Measurements from ENCODE around the gene SAP30L.

The SAP30L gene

DNA sequence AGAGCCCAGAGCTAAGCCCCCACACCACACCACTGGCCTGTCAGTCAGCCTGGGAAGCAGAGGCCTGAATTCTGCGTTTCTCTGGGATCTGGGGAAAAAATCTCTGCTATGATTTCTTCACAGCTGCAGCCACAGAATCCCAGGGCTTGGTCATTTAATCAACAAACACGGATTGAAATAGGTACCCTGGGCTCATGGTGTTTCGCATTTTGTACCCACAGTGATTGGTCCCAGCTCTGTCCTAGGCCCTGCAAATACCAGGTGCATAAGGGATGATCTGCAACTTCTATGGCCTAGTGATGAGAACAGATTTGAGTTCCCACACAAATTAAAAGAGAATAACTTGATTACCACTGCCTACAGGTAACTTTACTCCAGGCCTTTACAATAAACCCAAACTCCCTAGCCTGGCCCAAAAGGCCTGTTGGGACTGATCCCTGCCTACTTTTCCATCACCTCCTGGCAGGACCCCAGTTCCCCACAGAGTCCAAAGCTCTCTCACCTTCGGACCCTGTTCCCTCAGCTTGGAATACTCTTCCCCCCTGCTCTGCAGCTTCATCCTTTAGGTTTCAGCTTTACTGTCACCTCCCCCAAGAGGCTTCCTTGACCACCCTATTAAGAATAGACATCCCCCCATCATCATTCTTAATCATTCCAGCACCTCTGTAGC, 14.7 kb upstream of the SAP30L start:
- no peak for TF ChIP-seq CTCF (IDR thresholded peaks at IDR 0.05; ENCODE audit: borderline replicate concordance, insufficient read depth, low read depth, low read length)
- H3K4me3 ChIP-seq (ENCODE audit: low read depth, low read length) = no peak overlapping the region

DNA sequence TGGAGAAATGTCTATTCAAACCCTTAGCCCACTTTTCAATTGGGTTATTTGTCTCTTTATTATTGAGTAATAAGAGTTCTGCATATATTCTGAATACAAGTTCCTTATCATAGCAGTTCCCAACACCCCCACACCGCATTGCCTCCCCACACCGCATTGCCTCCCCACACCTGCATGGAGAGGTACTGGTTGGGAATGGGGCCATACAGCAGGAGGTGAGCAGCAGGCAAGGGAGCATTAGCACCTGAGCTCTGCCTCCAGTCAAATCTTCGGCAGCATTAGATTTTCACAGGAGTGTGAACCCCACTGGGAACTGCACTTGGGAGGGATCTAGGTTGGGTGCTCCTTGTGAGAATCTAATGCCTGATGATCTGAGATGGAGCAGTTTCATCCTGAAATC, 10.6 kb upstream of the SAP30L start:
- TF ChIP-seq CTCF (IDR thresholded peaks at IDR 0.05; ENCODE audit: borderline replicate concordance, insufficient read depth, low read depth, low read length) = no peak
- H3K4me3 ChIP-seq (ENCODE audit: low read depth, low read length) = no peak overlapping the region

- no peak for TF ChIP-seq CTCF (IDR thresholded peaks at IDR 0.05; ENCODE audit: borderline replicate concordance, insufficient read depth, low read depth, low read length)
- no peak overlapping the region for H3K4me3 ChIP-seq (ENCODE audit: low read depth, low read length)
These were observed 8.4 kb upstream of the SAP30L start for GRCh38 chr5:154437281-154437965.

DNA sequence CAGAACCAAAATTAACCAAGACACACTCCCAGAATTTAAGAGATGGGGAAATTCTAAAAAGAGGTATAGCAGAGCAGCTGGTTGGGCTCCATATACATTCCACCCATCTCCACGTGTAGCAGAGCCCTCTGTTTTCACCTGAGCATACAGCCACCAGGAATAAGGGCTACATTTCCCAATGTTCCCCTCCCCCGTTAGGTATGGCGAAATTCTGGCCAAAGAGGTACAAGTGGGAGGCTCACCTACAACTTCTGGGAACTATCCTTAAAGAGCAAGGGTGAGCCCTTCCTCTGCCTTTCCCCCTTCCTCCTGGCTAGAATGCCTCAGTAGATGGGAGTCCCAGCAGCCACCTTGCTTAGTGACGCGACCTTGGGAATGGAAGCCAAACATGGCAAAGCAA, 5.3 kb upstream of the SAP30L start:
- no peak for TF ChIP-seq CTCF (IDR thresholded peaks at IDR 0.05; ENCODE audit: borderline replicate concordance, insufficient read depth, low read depth, low read length)
- no peak overlapping the region for H3K4me3 ChIP-seq (ENCODE audit: low read depth, low read length)

DNA sequence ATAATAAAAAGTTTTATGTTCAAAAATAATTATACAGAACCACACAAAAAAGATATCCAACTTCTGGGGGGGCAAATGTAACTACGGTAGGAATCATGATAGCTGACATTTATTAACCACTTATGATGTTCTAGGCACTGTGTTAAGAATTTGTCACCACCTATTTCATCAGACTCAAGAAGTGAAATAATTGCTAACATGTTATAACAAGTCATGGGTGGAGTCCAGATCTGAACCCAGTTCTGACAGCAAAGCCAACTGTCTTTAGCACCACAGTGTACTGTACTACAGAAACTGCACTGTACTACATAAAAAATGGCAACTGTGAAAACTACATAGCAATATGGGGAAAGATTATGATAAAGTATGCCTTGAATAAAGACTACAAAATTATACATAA, 3.0 kb upstream of the SAP30L start:
- H3K4me3 ChIP-seq (ENCODE audit: low read depth, low read length) = no peak overlapping the region
- no peak for TF ChIP-seq CTCF (IDR thresholded peaks at IDR 0.05; ENCODE audit: borderline replicate concordance, insufficient read depth, low read depth, low read length)

GRCh38 chr5:154444556-154445421, 1.0 kb upstream of the SAP30L start:
- no peak for TF ChIP-seq CTCF (IDR thresholded peaks at IDR 0.05; ENCODE audit: borderline replicate concordance, insufficient read depth, low read depth, low read length)
- peak overlapping the region; percentile 94 for H3K4me3 ChIP-seq (ENCODE audit: low read depth, low read length)

Measured in GM12875 (cell line).